Measurements from ENCODE around the gene B4GALT1.
"Not testable (repeated sequence)": the region's sequence is repeated elsewhere in the genome, so short reads cannot be mapped to it uniquely, and the experiment has no call there.

Gene B4GALT1

DNA sequence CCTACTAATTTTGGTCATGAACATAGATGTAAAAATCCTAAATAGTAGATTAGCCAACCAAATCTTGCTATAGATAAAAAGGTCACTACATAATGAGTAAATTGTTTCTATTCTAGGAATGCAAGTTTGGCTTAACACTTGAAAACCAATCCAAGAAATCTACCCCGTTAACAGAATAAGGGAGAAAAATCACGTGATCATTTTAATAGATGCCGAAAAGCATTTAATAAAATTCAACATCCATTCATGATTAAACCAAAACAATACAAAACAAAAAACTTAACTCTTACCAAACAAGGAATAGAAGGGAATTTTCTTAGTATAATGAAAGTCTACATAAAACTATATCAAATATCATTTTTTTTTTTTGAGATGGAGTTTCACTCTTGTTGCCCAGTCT, 69.9 kb downstream of the B4GALT1 start:
- DNase-seq = no peak

DNA sequence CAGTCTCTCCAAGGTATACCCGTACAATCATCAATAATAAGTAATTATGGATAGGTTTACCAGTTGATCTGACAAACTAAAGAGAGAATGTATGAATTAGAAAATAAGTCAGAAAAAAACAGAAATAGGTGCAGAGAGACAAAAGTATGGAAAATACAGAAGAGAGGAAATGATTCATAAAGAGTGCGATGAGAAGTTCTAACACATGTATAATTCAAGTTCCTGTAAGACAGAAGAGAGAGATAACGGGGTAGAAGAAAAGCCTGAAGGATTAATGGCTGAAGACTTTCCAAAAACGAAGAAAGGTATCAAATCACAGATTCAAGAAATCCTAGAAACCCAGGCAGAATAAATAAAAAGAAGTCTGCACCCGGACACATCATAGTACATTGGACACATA, 74.5 kb downstream of the B4GALT1 start:
- no peak for DNase-seq

- DNase-seq = not testable (repeated sequence)
Observed at GRCh38 chr9:33085672-33086071, 81.5 kb downstream of the B4GALT1 start.

DNA sequence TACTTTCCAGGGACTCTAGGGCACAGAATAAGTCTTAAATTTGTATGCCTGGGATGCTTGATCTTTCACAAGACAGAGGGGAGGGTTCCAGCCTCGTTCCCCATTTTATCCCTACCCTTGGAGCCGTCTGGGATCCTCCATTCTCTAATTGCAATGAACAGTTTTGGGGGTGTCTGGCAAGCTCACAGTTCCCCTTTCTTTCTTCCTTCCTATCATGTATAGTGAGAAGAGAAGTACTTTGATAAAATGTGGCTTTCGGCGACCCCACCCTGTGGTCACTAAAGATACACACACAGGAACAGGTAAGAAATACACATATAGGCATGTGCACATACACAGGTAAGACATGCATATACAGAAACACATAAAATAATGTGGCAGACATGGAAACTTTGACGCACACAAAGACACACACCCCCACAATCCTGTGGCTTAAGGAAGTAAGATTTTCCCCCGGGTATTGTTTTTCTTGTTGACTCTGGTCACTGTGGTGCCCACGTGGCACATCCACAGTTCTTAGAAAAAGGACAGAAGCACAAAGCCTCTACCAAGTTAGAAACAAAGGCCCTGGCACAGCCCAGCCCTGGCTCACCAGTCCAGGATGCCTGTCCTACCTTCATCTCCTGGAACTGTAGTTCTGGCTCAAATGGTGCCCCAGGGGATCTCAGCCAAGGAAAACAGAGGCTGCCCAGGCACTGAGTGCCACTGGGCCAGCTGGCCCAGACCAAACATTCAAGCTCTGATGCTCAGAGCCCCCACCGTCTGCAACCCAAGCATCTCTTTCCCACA, 84.4 kb downstream of the B4GALT1 start:
- DNase-seq = no peak

- DNase-seq = no peak
Observed at GRCh38 chr9:33082128-33082527, 85.0 kb downstream of the B4GALT1 start.

DNA sequence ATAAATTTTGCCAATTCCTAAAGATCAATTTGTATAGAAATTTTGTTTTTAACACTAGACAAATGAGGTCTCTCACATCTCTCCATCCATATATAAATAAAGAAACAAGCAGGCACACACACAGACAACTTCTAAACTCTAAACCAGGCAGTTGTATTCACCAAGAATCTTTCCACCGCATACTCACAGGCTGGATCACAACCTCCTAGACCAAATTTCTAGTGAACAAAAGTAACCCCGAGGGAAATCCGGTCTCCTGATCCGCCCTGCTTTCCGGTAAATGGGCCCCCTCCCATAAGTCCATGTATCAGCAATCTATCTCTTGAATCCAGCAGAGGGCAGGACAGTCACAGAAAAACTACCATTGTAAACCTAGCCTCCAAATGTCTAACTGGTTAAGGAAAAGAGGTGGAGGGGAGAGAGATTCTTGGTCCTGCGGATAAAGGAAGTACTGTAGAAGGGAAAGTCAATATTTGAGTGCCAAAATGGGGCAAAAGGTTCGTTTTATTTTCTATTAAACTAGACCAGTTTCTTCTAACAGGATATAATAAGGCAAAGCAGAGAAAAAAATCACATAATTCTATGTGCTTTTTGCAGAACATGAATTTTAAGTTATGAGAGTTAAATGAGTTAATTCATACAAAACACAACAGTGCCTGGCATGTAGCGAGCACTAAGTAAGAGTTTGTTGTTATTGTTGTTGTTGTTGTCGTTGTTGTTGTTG, 85.8 kb downstream of the B4GALT1 start:
- peak; percentile 83 for DNase-seq

DNA sequence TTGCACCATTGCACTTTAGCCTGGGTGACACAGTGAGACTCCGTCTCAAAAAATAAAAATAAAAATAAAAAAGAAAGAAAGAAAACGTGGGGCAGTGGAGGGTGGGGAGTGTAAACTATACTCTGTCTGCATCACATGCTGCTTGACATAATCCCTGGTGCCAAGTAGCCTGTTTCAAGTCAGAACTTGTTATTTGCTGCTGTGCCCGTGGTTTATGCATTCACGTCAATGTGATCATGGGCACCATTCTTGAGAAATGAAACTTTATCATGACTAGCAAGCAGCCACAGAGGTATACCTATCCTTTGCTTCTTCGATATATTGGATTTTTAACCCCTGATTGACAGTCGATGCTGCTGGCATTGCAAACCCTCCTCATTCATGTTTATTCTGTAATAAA, 86.6 kb downstream of the B4GALT1 start:
- no peak for DNase-seq

DNA sequence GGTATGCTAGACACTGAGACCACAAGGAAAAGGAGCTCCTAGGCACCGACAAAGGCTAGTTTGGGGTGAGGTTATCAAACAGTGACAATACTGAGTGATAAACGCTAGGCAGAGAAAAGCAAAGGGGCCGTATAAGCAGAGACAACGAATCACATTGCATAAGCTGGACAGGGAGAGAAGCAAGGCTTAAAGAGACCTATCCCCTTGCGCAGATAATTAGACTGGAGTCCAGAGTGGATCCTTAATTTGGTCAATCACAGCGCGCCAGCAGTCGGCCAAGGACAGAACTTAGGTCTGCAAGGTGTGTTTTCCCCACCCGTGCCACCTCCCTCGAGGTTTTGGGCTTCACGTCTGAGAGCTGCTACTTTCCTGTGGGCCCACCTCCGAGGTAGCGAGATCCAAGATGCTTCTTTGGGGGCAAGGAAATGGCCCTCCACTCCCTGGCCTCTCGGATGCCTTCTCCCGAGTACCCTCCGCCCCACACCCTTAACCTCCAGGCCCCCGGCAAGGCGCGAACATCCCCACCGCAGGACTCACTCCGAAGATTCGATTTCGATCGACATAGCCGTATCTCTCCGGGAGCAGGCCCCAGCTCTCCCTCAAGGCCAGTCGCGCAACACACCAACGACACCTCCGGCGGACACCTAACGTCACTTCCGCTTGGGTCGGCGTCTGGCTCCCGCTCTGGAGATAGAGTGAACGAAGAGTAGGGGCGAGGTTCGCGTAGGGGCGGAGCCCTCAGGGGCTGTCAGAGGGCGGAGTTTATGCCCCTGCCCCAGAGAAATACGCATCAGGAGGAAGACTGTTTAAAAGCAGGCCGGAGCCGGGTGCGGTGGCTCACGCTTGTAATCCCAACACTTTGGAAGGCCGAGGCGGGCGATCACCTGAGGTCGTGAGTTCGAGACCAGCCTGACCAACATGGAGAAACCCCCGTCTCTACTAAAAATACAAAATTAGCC, 90.8 kb downstream of the B4GALT1 start, which contains the start of gene SMU1:
TSS of gene SMU1 (minus strand) at position 629 of the 959 bp plus-strand sequence. CDS start at position 563, 66 bp downstream.
- DNase-seq = peak; percentile 96

GRCh38 chr9:33068991-33069390, 98.1 kb downstream of the B4GALT1 start:
- no peak for DNase-seq

DNA sequence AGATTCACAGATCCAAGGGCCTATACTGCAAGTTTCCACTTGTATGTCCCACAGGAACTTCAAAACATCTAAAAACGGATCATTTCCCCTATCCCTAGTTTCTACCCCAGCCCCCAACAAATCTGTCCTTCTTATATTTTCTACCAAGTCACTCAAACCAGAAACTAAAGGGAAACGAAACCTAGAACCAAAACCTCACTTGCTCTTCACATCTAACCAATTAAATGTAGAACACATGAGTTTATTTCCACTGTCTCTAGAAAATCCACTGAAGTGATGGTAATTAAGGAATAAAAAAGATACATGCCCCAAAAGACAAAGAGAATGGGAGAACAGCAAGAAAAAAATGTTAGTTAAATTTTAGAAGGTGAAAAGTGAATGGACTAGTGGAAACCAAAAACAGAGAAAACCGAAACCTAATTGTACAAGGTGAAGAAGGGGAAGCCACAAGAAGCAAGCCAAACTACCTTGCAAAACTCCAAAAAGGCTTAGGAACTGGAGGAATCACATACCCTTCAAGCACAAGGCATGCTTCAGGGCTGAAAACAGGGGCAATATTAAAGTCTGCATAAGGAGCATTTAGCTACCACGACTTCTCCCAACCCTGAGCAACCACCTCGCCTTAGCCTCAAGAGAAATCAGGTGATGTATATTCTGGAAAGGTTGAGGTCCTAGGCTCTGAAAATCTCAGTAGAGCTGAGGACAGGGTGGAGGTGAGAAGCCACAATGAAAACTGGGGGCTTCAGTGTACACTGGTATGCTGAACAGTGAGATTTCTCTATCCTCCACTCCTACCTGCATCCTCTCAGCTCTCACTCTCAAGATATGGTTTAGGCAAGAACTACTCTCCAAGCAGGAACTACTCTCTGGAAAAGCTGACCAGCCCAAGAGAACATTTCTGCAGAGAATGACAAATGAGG, 101.7 kb downstream of the B4GALT1 start:
- no peak for DNase-seq

All from DMS153 (cell line).